Epidermal melanocyte (primary cell): ENCODE measurements around the gene CACNA2D3.
A peak's percentile ranks its signal among the peaks of the same experiment; 100 is the strongest.

Experiments
- DNase-seq: peaks from one replicate; pipeline ENCODE4 v3.0.0; 2011; ENCODE audit warnings: low spot score; ENCODE audit not compliant: insufficient read length

Gene CACNA2D3

DNA sequence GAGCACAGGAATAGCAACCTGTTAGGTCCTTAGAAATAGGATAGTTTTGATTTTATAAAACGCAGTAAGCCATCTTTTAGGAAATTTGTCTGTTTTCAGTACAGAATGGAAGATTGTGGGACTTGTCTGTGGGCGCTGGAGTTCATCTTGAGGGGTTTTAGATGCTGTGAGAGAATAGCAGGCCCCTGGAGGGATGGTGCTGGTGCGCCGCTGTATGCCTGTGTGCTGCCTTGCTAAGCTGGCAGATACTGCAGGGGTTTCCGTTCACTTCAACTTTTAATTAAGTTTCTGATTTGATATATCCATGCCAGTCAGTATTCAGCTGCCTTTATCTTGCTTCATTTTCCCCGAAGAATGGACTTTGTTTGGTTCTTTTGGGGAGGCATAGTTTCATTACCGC lies 4.2 kb downstream of the CACNA2D3 start:
- DNase-seq: no peak

DNA sequence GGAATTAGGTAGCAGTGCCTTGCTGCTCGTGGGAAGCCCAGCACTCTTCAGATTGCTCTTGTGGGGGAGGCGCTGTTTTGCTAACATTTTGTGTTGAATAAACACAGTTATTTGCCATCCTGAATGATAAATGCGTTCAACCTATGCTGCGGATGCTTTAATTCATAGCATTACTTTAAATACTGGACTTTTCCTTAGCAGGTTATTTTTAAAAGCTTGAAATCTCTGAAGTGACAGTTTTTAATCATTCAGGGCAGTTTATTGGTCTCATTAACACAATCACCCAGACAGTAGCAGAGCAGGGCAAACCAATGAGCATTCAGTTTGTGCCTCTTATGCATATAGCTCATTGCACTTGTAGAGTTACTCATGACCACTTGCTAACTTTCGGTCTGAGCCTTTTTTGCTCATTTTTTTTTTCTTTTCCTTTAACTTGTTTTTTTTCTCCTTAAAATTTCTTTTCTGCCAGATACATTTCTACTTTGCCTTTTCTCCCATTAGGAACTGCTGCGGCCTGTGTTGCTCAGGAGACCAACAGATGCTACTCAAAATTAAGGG lies 5.2 kb downstream of the CACNA2D3 start:
- no peak for DNase-seq

DNA sequence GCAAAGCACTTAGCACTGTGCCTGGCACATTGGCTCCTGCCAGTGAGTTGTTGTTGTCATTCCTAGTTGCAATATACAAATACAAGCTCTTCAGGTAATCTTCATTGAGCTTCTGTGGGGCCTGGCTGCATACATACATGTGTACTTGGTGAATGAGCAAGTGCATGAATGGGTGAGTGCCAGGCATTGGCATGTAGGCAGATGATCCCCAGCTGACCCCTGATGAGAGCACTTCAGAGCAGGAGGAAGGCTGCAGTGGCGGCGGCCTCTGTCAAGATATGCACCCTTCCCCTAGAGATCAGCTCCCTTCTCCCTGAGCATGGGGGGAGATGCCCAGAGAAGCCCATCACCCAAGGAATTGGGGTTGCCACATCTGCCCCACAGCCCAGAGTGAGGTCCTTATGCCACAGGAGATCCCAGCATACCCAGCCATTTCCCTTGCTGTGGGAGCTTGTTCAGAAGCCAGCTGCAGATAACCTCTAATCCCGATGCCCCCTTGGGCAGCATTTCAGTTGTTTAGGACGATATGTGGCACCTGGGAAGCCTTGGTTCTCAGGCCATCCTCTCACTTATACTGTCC lies 8.8 kb downstream of the CACNA2D3 start:
- no peak for DNase-seq

DNA sequence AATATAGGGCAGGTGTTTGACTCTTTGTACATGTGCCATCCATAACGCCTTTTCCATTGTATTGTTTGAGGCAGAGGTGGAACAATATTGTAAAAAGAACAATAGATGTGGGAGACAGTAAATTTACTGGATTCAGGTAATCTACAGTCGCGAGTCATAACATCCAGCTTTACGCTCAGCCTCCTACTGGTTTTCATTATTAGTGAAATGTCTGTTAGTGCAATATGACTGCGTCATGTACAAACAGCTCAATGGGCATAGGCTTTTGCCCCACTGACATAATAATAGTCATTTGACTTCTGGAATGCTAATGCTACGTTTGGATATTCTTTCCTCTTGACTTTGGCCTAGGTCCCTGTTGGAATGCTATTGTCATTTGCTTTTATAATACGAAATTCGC lies 9.5 kb downstream of the CACNA2D3 start:
- DNase-seq: no peak

DNA sequence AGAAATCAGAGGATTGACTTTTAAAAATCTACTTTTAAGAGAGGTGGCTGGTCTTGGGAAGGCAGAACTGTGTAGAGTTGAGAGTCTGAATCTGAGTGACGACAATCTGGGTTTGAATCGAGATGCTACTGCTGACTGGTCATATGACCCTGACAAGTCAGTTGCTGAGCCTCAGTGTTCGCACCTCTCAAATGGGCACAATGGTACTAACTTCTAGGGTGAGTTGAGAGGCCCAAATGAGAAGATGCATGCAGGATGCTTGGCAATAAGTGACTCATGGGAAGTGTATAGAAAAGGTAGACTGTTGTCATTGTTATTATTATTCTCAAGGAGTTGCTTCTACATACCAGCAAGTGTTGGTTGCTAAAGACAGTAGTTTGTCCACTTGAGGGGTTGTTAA lies 10.3 kb downstream of the CACNA2D3 start:
- no peak for DNase-seq

- peak; percentile 7 for DNase-seq
Measured at GRCh38 chr3:54133196-54133595, 10.8 kb downstream of the CACNA2D3 start.

- DNase-seq: peak; percentile 8
Measured at GRCh38 chr3:54134155-54134554, 11.8 kb downstream of the CACNA2D3 start.

- DNase-seq: peak; percentile 1
Measured at GRCh38 chr3:54134713-54135112, 12.4 kb downstream of the CACNA2D3 start.

DNA sequence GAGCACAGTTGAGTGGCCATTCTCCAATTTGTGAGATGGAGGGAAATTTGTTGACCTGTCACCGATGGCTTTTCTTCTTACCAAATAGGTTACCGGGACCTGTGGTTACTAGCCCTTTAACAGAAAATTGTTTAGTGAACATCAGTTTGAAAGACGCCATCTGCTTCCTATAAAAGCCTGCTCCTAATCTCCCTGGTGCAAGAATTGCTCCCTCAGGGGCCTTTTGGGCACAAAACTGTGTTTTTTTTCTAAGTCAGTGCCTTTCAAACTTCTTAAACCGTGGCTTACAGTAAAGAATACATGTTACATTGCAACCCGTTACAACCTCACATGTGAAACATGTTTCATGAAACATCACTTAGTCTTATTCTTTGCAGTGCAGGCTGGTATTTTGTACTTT lies 15.0 kb downstream of the CACNA2D3 start:
- DNase-seq: no peak

- DNase-seq: no peak
Measured at GRCh38 chr3:54138937-54139547, 16.7 kb downstream of the CACNA2D3 start.

DNA sequence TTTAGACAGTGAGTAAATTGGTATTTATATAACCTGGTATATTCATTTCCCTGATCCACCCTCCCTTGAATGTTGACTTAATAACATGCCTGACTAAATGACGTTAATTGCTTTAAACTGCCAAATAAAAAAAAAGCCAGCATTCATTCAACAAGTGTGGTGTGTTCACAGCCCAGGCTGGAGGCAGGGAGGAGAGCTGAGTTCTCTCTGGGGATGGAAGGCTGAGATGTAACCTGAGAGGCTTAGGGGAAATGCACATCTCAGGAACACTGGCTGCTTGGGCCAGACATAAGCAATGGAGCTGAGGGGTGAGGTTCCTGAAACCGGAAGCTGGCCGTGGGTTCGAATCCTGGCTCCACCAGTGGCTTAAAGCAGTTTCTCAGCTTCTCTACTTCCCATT lies 17.3 kb downstream of the CACNA2D3 start:
- DNase-seq: no peak

DNA sequence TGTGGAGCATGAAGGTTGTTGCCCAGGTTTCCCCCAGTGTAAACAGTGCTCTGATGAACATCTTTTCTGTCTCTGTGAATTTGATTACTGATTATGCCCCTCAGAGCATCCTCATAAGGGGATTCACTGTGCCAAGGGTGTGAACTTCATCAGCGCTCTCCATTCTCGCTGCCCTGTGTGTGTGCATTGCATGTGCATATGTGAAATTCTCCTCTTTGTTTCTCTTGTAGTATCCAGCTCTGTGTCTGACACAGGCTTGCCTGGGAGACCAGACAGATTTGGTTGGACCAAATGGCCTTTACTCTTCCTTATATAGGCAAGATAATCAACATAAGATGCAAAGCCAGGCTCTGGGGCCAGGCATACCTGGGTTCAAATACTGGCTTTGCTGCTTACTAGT lies 21.9 kb downstream of the CACNA2D3 start:
- no peak for DNase-seq

DNA sequence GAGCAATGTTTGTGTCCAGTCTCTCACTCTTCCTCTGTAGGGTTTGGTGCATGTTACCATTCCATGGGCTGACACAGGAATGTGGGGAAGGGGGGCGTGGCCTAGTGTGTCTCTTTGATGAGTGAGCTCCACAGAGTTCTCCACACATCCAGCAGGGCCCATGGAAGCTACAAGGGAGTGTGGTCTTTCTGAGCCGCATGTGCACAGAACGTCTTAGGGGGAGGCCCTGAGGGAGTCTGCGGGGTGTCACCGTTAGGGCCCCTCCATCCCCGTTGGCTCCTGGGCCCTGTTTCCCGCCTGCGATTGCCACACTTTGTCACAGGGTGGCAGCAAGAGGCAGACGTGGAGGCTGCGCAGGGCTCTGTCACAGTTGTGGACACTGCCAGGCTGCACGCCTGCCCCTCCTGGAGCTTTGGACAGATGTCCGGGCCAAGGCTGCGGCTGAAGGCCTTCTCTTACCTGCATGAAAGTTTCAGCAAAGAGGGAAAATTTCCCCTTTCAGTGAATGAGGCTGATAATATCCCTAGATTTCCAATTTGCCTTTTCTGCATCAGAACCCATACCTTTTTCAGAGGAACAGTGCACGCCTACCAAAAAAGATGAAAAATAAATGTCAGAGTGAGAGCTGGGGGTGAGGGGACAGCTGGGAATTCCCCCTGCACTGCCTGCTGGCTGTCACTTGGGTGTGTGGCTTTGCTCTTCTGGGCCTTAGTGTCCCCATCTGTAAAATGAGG lies 24.3 kb downstream of the CACNA2D3 start:
- no peak for DNase-seq

DNA sequence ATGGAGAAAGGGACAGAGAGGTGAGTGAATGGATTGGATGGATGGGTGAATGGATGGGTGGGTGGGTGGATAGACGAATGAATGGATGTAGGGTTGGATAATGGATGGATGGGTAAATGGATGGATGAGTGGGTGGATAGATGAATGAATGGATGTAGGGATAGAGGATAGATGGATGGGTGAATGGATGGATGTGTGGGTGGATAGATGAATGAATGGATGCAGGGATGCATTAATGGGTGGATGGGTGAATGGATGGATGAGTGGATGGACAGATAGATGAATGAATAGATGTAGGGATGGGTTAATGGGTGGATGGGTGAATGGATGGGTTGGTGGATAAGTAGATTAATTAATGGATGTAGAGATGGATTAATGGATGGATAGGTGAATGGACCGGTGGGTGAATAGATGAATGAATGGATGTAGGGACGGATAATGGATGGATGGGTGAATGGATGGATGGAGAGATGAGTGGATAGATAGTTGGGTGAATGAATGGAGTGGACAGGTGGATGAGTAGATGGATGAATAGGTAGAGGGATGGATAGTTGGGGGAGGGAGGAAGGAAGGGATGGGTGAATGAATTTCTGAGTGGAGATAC lies 28.6 kb downstream of the CACNA2D3 start:
- no peak for DNase-seq

GRCh38 chr3:54153477-54153876 lies 31.1 kb downstream of the CACNA2D3 start:
- no peak for DNase-seq

DNA sequence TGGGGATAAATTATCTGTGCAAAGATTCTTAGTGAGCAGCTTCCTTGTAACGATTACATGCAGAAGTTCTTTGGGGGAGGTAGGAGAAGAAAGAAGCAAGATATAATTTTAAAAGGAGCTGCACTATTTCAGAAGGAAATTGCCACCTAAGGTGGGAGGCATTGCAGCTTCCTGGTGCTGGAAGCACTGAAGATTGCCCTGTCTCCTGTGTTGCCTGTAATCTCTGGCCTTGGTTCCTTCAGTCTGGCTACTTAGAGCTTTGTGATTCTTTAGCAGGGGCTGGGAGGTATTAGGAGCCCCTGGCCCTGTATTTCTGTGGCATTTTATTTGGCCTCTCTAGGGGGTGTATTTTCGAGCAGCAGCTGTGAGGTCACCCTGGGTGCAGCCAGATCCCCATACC lies 35.5 kb downstream of the CACNA2D3 start:
- DNase-seq: no peak

GRCh38 chr3:54159917-54160316 lies 37.6 kb downstream of the CACNA2D3 start:
- no peak for DNase-seq

DNA sequence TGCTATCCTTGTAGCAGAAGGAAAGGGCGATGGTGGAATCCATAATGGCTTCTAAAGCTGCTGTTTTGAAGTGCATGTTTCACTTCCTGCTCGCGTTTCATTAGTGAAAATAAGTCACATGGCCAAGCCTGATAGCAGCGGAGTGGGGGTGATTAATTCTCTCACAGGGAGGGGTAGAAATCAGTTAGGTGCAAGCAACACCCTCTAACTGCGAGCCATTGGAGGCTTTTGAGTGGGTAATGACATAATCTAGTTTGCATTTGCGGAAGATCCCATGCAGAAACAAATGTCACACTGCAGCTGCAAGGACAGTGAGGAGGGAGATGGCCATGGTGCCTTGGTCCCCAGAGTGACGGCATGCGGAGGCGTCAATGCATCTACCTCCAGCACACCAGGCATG lies 41.1 kb downstream of the CACNA2D3 start:
- DNase-seq: no peak

GRCh38 chr3:54164192-54164975 lies 42.0 kb downstream of the CACNA2D3 start:
- no peak for DNase-seq

DNA sequence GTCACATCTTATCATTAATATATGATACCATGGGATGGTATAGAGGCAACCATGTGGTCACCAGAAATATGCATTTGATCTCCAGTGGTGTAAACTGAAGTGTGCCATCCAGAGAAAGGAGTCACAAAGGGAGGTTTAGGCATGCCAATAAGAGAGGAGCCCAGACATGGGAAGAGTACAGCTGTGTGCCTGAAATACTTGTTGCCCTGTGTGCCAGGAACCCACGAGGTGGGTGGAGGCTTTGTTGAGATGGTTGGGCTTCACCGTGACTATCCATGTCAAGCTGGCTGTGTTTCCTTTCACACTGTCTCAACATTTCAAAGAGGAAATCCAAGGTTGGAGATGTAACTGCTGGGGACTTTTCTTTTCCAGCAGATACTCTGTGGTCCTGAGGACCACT lies 43.5 kb downstream of the CACNA2D3 start:
- DNase-seq: no peak

DNA sequence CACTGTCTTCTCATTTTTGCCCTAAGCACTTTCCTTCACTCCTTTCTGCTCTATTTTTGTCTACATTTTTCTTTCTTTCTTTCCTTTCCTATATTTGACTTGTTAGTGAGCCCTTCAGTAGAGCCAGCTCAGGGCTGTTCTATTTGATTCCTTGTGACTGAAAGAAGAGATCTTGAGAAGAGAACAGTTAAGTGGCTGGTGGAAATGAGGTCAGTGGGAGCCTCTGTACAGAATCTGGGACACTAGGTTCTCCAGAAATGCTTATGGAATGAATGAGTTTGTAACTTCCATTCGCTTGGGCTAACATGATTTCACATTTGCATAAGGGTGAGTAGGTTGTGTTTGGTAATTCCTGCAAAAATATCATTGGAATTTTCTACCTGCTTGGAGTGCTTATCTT lies 45.6 kb downstream of the CACNA2D3 start:
- no peak for DNase-seq
